B cell (primary cell): ENCODE measurements around the gene TKTL1. TPM values are rescaled to one million over a fixed set of nuclear protein-coding genes. Genes with fewer than 3 reads are reported as not detected.

Experiments used
- ATAC-seq: fragments of 200-7000 bp; cut with Tn5 transposase; one replicate; pipeline ENCODE4 v1.10.0; 2021; ENCODE audit warnings: low read depth, mild to moderate bottlenecking, moderate number of reproducible peaks, moderate library complexity
- CTCF ChIA-PET: fragments of 350-600 bp; sonication (Branson Sonifier 250); formaldehyde crosslinking; loops from one replicate; lab custom pipeline; 2021; ENCODE audit warnings: antibody characterized with exemption, inconsistent platforms; lab: Charles Lee
- POLR2A ChIA-PET: fragments of 350-600 bp; sonication (Branson Sonifier 250); formaldehyde crosslinking; loops from one replicate; lab custom pipeline; 2021; ENCODE audit warnings: antibody characterized with exemption; lab: Charles Lee
- DNase-seq: peaks from one replicate; pipeline ENCODE4 v3.0.0; 2013
- H2AFZ ChIP-seq: 2 replicates; pipeline ENCODE4 v1.6.1; 2012; ENCODE audit warnings: mild to moderate bottlenecking, low read depth, low read length; ENCODE audit not compliant: insufficient read depth, poor library complexity, severe bottlenecking
- H3K27ac ChIP-seq, 2 donors: 1 replicate in 1 of 2; 2 replicates in 1 of 2; pipeline ENCODE4 v1.5.1; 2012 to 2013; ENCODE audit warnings: low read length in 2 of 2, mild to moderate bottlenecking in 2 of 2, moderate library complexity in 1 of 2
- H3K27me3 ChIP-seq, 4 experiments: fragments of 200-600 bp in 1 of 4; sonication (generic) in 1 of 4; replicated peaks in 1 of 4; 1 replicate in 2 of 4; 2 replicates in 2 of 4; pipeline versions ENCODE4 v1.6.1 to v1.7.0; 2013 to 2016; ENCODE audit warnings: low read length in 3 of 4, mild to moderate bottlenecking in 2 of 4, mixed read lengths in 1 of 4, moderate library complexity in 1 of 4; ENCODE audit not compliant: insufficient read depth in 4 of 4, control insufficient read depth in 3 of 4; ENCODE audit errors: control extremely low read depth in 1 of 4
- H3K36me3 ChIP-seq, 2 experiments: replicated peaks in 1 of 2; 1 replicate in 1 of 2; 2 replicates in 1 of 2; pipeline versions ENCODE4 v1.6.1 to v1.7.1; 2013; ENCODE audit warnings: low read length in 1 of 2; ENCODE audit not compliant: insufficient read depth in 2 of 2, control insufficient read depth in 1 of 2; ENCODE audit errors: control extremely low read depth in 1 of 2, extremely low read depth in 1 of 2
- H3K4me1 ChIP-seq, 2 donors: fragments of 200-600 bp in 1 of 2; sonication (generic) in 1 of 2; 1 replicate in 1 of 2; 2 replicates in 1 of 2; pipeline versions ENCODE4 v1.5.1 to v1.6.1; 2013 to 2017; ENCODE audit warnings: low read length in 2 of 2; ENCODE audit not compliant: control insufficient read depth in 2 of 2, insufficient read depth in 2 of 2
- H3K4me2 ChIP-seq: replicated peaks from 2 replicates; pipeline ENCODE3; 2012; ENCODE audit warnings: mild to moderate bottlenecking, low read depth, low read length; ENCODE audit not compliant: poor library complexity, severe bottlenecking
- H3K4me3 ChIP-seq, 5 experiments: fragments of 200-600 bp in 1 of 5; sonication (generic) in 1 of 5; 1 replicate in 3 of 5; 2 replicates in 2 of 5; pipeline versions ENCODE4 v1.5.1 to v1.7.0; 2011 to 2016; ENCODE audit warnings: low read length in 4 of 5, mild to moderate bottlenecking in 4 of 5, low read depth in 2 of 5, control low read depth in 1 of 5, moderate library complexity in 1 of 5; ENCODE audit not compliant: insufficient read depth in 1 of 5; ENCODE audit errors: control extremely low read depth in 1 of 5, extremely low read depth in 1 of 5
- H3K79me2 ChIP-seq: fragments of 200-600 bp; sonication (generic); one replicate; pipeline ENCODE4 v1.6.0; 2016; ENCODE audit warnings: low read length; ENCODE audit not compliant: control insufficient read depth, insufficient read depth
- H3K9ac ChIP-seq: fragments of 200-600 bp; sonication (generic); 2 replicates; pipeline ENCODE4 v1.6.1; 2017; ENCODE audit warnings: mild to moderate bottlenecking, low read length, moderate library complexity
- H3K9me3 ChIP-seq, 3 donors: one replicate each; pipeline versions ENCODE4 v1.6.1 to v1.7.1; 2013; ENCODE audit warnings: low read length in 2 of 3; ENCODE audit not compliant: control insufficient read depth in 2 of 3, insufficient read depth in 1 of 3; ENCODE audit errors: control extremely low read depth in 1 of 3
- H4K20me1 ChIP-seq: 2 replicates; pipeline ENCODE4 v1.6.0; 2012; ENCODE audit warnings: mild to moderate bottlenecking, low read length; ENCODE audit not compliant: insufficient read depth, control insufficient read depth, poor library complexity, severe bottlenecking
- H3K27ac Mint-ChIP-seq: one replicate; pipeline ENCODE4 v1.8.0; 2021; ENCODE audit warnings: mixed read lengths
- H3K27me3 Mint-ChIP-seq: one replicate; pipeline ENCODE4 v1.8.0; 2021; ENCODE audit warnings: mixed read lengths
- H3K4me1 Mint-ChIP-seq: one replicate; pipeline ENCODE4 v1.8.0; 2021; ENCODE audit warnings: mixed read lengths
- H3K4me3 Mint-ChIP-seq: one replicate; pipeline ENCODE4 v1.8.0; 2021; ENCODE audit warnings: mixed read lengths
- H3K9me3 Mint-ChIP-seq: one replicate; pipeline ENCODE4 v1.8.0; 2022; ENCODE audit warnings: mixed read lengths; ENCODE audit not compliant: insufficient read depth
- EZH2 ChIP-seq: IDR thresholded peaks from 2 replicates; pipeline ENCODE4 v1.6.1; 2012; ENCODE audit warnings: borderline replicate concordance, low read depth, mild to moderate bottlenecking, moderate library complexity, low read length; ENCODE audit not compliant: insufficient read depth, poor library complexity, severe bottlenecking
- WGBS: methylation state at CpG from one replicate; pipeline ENCODE4 v1.1.5; 2013; ENCODE audit warnings: missing lambda C conversion rate; ENCODE audit not compliant: insufficient coverage; 5-methylcytosine and 5-hydroxymethylcytosine counted together
- intact Hi-C: fragments of 100-400 bp; cut with micrococcal nuclease; formaldehyde crosslinking; loops from one replicate; pipeline ENCODE4 v1.10.0; 2022
- polyA plus RNA-seq: library from polyadenylated mRNA; depleted of rRNA; stranded (reverse); fragments of >200 nt; gene quantifications from 2 replicates; pipeline ENCODE4 v1.2.3, GENCODE V29; 2012
- total RNA-seq, 2 donors: library from RNA; stranded (reverse); fragments of 120-200 nt in 1 of 2; gene quantifications; 1 replicate in 1 of 2; 2 replicates in 1 of 2; pipeline versions ENCODE4 v1.2.3 to v1.2.4, GENCODE V29; 2013 to 2022
- TF ChIP-seq, protein P1 (sequence below): fragments of 200-600 bp; IDR thresholded peaks from one replicate; pipeline ENCODE4 v1.8.0; 2022; ENCODE audit warnings: antibody characterized with exemption, mild to moderate bottlenecking

Gene TKTL1
- total and polyA plus RNA-seq, 2 donors (not counting 1 experiment from before 2014, with no cell fraction given), result 0.18 to 0.96 TPM

DNA sequence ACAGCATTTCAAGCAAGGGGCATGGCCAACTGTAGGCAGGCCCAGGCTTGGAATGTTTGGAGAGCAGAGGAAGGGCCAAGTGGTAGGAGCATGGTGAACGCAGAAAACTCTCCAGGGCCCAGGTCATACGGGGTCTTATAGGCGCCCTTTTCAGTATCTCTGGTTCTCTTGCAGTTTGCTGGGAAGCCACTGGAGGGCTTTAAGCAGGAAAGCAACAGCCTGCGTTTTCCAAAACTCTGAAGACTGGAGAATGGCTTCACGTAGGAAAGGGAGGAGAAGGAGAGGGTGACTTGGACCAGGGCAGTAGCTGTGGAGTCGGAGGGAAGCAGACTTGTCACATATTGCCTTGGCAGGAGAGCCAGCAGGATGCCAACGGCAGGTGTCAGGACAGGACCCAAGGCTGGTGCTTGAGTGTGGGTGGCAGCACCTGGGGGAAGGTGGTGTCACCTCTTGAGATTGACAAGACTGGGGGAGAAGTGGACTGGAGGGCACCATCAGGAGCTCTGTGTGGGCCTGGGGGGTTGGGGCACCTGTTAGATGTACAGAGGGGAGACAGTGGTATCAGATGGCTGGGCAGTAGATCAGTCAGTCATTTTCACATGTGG lies 21.9 kb downstream of the TKTL1 start:
- peak overlapping the region; percentile 41 for H3K4me2 ChIP-seq
- intact Hi-C loops, result no loop called here
- no peak overlapping the region for H3K4me3 ChIP-seq
- no peaks in the 10 kb centered on the region for H3K36me3 ChIP-seq
- no peaks in the 10 kb centered on the region for H3K27me3 ChIP-seq
- H3K4me3 Mint-ChIP-seq, result peak overlapping the region; percentile 21
- H3K79me2 ChIP-seq, result no peaks in the 10 kb centered on the region
- TF ChIP-seq, protein P1, sequence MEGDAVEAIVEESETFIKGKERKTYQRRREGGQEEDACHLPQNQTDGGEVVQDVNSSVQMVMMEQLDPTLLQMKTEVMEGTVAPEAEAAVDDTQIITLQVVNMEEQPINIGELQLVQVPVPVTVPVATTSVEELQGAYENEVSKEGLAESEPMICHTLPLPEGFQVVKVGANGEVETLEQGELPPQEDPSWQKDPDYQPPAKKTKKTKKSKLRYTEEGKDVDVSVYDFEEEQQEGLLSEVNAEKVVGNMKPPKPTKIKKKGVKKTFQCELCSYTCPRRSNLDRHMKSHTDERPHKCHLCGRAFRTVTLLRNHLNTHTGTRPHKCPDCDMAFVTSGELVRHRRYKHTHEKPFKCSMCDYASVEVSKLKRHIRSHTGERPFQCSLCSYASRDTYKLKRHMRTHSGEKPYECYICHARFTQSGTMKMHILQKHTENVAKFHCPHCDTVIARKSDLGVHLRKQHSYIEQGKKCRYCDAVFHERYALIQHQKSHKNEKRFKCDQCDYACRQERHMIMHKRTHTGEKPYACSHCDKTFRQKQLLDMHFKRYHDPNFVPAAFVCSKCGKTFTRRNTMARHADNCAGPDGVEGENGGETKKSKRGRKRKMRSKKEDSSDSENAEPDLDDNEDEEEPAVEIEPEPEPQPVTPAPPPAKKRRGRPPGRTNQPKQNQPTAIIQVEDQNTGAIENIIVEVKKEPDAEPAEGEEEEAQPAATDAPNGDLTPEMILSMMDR, result peak; percentile 39
- TF ChIP-seq EZH2, result no peak
- H3K4me1 Mint-ChIP-seq, result peaks cover 29% of the 10 kb centered on the region
- H3K4me1 ChIP-seq, result peaks cover 11 to 25% of the 10 kb centered on the region in 2 donors
- no peak for ATAC-seq
- no peak overlapping the region for H3K9ac ChIP-seq
- peak overlapping the region; percentile 43 for H3K27ac Mint-ChIP-seq
- CTCF ChIA-PET, result interaction anchor here (0.7 to 2.0 kb wide), 5 partner anchors 9 to 219 kb away, joined by 3 to 8 read pairs (median 5); no protein-coding TSS in a partner anchor
- no peaks in the 10 kb centered on the region for H3K9me3 Mint-ChIP-seq
- H3K9me3 ChIP-seq, result no peaks in the 10 kb centered on the region
- H2AFZ ChIP-seq, result peak overlapping the region; percentile 48
- DNase-seq, result peak; percentile 46
- POLR2A ChIA-PET, result interaction anchor here (1.2 kb wide), 1 partner anchor 94 kb away, joined by 3 read pairs; no protein-coding TSS in a partner anchor
- no peaks in the 10 kb centered on the region for H4K20me1 ChIP-seq
- 37% methylated on average over 7 of the region's 7 CpGs for WGBS
- no peak overlapping the region for H3K27ac ChIP-seq
- H3K27me3 Mint-ChIP-seq, result no peaks in the 10 kb centered on the region

DNA sequence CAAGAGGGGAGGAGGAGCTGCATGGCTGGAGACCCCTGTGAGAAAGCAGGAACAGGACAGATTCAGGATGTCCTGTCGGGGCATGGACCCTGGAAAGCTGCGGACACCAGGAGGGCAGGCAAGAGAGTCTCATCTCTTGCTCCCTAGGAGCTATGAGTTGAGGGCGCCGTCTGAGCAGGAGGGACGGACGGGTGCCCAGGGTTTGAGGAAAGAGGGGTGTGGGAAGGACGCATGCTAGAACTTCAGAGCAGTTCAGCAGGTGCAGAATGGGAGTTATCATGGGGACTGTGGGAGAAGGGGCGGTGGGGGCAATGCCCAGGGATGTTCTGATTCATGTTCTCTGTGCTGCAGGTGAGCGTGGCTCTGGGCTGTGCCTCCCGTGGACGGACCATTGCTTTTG lies 24.8 kb downstream of the TKTL1 start:
- TF ChIP-seq EZH2, result no peak
- ChIA-PET CTCF (no interaction called here), POLR2A (no interaction called here)
- H4K20me1 ChIP-seq, result no peaks in the 10 kb centered on the region
- Mint-ChIP-seq H3K27ac (peak overlapping the region; percentile 53), H3K9me3 (no peaks in the 10 kb centered on the region), H3K27me3 (no peaks in the 10 kb centered on the region), H3K4me1 (peaks cover 38% of the 10 kb centered on the region), H3K4me3 (no peak overlapping the region)
- no peak for ATAC-seq
- H2AFZ ChIP-seq, result no peak overlapping the region
- H3K4me1 ChIP-seq, result peaks cover 11 to 25% of the 10 kb centered on the region in 2 donors
- no peak overlapping the region for H3K9ac ChIP-seq
- no peak overlapping the region for H3K4me2 ChIP-seq
- 96% methylated on average over 4 of the region's 11 CpGs for WGBS
- no peak overlapping the region for H3K4me3 ChIP-seq
- no peaks in the 10 kb centered on the region for H3K27me3 ChIP-seq
- no peaks in the 10 kb centered on the region for H3K36me3 ChIP-seq
- no peaks in the 10 kb centered on the region for H3K79me2 ChIP-seq
- DNase-seq, result no peak
- intact Hi-C loops, result no loop called here
- H3K9me3 ChIP-seq, result no peaks in the 10 kb centered on the region
- H3K27ac ChIP-seq, result no peak overlapping the region
